Measurements from ENCODE around the gene TRIM44.
"Not testable (repeated sequence)": the region's sequence is repeated elsewhere in the genome, so short reads cannot be mapped to it uniquely, and the experiment has no call there.

The TRIM44 gene

DNA sequence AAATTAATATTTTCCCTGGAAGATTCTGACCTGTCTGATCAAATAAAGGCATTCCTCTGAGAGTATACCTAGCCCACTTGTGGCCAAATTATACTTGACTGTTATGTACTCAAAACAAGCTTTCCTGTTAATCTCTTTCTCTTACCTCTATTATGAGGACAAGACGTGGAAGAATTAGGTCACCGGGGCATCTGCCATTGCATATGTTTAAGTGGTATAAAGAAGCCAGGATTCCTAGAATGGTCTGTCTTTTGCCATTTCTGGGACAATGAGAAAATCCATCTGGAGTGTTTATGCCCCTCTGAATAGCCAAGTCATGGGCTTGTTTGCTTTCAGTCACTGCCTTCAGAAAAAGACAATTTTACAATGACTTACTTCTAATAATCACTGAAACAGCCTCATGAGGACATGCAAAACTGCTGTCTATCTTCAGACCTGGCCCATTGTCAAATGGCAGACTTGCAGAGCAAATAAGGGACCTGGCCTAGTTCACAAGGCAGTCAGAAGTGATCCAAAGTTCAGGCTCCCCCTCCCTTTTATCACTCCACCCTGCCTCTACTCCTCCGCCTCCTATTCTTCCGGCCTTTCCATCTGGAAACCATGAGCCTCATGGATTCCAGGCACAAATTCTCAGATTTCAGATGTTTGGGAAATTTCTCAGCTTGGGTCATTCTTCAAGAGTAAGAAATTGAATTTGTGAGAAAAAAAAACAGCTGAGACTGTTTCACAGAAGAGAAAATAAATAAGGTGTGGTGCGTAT is 153.2 kb downstream of the TRIM44 start:
- no peak for DNase-seq (ENCODE audit: low read depth)

DNA sequence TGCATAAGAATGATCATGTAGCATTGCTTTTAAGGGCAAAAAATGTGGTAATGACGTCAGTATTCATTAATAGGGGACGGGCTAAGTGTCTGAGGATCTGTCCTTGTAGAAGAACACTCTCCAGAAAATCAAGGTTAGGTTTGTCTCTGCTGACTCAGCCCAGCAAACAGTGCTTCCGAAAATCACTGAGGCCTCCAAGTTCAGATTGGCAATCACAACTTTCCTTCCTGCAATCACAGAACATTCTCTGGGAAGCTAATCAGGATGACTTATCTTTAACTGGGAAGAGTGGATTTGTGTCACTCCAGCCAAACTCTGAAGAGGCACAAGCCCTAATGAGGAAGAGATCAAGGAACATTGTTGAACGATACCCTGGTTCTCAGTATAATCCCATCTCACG is 158.0 kb downstream of the TRIM44 start:
- no peak for DNase-seq (ENCODE audit: low read depth)

DNA sequence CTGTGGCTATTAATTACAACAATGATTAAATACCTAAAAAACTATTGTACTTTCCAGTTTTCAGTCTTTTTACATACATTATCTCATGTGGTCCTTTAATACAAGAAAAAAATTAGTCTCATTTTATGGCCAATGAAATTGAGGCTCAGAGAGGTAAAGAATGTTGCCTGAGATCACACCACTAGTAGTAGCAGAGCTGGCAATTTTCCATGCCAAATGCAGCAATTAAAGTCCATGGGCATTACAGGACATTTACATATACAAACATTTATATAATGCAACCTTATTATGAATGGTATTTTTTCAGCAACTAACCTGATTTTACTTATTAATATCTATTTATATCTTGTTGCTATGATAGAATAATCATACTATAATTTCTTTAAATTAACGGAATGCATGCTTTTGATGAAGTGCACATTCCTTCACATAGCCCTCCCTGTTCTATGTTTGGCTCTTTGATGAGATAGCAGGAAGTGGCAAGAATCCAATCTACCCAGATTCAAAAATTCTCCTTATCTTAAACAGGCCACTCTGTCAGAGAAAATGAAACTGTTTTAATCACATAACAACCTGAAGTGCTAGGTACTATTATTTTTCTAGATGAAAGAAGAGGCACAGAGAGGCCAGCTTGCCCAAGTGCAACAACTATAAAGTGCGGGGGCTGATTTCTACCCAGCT is 160.4 kb downstream of the TRIM44 start:
- DNase-seq (ENCODE audit: low read depth) = no peak

DNA sequence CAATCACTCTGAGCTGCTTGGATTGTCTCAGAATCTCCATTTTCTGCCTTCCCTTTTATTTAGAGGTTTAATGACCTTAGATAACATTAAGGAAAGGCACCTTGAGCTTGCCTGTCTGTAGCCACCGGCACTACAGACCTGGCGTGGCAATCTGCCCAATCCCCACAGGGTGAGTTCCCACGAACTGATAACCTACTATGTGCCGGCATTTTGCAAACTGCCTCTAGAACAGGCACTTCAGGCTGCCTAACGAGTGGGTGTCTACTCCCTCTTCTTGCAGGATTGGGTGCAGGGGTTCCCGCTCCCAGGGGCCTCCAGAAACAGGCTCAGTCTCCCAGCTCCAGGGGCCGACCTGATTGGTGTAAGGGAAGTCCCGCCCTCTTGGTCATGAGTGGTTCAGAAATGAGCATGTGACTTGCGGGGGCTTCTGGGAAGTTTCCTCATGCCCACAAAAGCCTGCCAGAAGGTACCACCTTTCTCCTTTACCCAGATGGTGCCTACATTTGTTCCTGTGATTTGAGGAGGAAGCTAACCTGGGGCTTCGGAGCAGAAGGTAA is 161.2 kb downstream of the TRIM44 start:
- DNase-seq (ENCODE audit: low read depth) = no peak

DNA sequence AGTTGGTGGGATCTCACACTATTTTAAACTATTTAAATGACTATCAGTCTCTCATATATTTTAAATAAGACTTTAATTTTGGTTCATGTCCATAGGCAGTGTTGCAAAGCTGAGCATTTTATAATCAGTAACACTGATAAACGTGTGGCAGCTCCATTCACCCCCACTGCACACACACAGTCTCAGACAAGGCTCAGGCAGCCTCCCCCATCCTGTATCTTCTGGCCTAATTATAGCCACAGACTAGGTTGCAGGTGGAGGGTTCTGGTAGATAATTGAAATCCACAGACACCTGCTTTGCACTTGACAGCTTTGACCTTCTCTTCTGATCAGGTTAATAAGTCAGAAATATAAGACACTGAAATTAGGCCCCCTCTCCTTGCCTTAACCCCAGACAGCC is 162.8 kb downstream of the TRIM44 start:
- no peak for DNase-seq (ENCODE audit: low read depth)

DNA sequence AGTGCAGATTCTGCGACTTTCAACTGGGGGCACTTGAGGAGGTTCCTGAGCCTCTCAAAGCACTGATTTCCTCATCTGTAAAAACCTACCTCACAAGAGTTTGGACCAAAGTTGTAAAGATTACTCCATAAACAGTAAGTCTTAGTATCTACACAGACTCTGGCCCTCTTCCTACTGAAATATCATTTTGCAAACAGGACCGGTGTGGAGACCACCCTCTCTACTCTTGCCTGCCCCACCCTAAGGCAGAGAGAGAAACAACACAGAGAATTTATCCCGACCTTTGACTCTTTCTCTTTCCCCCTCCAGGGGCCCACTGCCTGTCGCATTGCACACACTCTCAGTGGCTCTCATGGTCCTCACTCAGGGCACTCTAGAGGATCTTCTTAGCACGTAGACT is 163.4 kb downstream of the TRIM44 start:
- DNase-seq (ENCODE audit: low read depth) = no peak

DNA sequence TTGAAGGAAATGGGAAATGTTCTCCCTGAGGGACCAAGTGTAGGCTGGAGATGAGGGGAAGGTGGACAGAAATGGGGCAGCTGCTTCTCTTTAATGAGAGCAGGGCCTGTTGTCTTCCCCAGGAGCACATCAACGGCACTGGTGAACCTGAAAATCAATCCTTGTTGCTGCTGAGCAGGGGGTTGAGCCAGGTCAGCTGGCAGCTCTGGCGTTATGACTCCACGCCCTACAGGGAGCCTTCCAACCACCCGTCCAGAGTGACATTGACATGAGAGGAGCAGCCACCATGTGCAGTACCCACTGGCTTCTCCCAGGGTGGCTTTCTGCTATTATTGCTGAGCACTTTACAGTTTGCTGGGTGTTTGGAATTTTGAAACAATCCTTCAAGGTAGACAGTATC is 164.4 kb downstream of the TRIM44 start:
- DNase-seq (ENCODE audit: low read depth) = no peak

DNA sequence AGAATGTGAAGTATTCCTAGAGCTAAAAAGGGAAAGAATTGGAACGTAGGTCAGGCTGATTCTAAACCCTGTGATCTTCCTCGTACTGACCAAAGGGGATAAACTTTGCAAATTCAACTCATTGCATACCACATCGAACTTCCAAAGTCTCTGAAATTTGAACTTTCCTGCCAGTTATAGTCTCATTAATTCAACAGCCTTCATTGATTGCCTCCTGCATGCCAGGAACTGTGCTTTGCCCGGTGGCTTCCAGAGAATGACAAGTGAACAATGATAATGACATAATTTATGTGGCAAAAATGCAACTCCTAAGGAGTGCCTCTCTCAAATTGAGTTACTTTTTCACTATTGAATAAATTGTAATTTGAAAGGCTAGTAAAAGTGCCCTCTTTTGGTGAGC is 173.6 kb downstream of the TRIM44 start:
- no peak for DNase-seq (ENCODE audit: low read depth)

DNA sequence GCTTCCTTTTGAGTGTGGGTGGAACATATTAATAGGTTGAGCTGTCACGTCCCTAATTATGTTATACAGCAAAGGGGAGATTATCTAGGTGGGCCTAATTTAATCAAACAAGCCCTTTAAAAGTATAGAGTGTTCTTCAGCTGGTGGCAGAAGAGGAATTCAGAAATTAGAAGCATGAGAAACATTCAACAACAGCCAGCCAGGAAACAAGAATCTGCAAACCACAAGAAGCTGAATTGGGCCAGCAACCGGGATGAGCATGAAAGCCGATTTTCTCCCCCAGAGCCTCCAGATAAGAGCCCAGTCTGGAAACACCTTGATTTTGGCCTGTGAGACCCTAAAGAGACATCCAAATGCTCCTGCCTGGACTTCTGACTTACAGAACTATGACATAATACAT is 175.5 kb downstream of the TRIM44 start:
- no peak for DNase-seq (ENCODE audit: low read depth)

DNA sequence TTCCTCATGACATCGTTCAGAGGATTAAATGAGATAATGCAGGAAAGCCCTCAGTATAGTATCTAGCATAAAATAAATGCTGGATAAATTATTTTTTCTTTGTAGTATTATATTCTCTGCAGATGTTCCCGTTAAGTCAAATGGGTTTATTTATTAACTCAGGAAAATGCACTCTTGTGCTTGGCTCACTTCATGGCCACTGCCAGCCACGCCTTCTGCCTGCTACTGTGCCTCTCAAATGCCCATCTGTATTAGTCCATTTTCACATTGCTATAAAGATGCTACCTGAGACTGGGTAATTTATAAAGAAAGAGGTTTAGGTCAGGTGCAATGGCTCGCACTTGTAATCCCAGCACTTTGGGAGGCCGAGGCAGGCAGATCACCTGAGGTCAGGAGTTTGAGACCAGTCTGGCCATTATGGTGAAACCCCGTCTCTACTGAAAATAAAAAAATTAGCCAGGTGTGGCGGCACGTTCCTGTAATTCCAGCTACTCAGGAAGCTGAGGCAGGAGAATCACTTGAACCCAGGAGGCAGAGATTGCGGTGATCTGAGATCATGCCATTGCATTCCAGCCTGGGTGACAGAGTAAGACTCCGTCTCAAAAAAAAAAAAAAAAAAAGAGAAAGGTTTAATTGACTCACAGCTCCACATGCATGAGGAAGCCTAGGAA is 176.3 kb downstream of the TRIM44 start:
- not testable (repeated sequence) for DNase-seq (ENCODE audit: low read depth)

DNA sequence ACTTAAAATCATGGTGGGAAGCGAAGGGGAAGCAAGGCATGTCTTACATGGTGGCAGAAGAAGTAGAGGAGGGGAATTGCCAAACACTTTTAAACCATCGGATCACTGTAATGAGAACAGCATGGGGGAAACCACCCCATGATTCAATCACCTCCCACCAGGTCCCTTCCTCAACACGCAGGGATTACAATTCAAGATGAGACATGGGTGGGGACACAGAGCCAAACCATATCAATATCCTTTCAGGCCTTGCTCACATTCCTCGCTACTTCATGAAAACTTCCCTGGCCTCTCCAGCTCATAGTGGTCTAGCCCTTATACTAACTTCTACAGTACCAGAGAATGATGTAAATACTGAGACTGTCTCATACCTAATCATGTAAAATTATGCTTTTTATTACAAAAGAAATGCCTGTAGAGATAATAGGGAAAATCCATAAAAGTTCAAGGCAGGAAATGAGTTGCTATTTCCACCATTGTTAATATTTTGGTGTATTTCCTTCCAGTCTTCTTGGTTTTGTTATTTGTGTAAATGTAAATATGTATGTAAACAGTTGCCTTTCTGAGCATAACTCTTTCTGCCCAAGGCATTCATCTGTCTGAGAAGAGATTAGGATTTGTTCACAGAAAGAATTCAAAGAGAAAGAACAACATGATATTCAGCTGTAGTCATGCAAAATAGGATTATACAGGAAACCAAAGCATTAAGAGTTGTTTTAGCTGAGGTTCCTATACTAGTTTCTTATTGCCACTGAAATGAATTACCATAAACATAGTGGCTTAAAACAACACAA is 177.0 kb downstream of the TRIM44 start:
- DNase-seq (ENCODE audit: low read depth) = no peak

DNA sequence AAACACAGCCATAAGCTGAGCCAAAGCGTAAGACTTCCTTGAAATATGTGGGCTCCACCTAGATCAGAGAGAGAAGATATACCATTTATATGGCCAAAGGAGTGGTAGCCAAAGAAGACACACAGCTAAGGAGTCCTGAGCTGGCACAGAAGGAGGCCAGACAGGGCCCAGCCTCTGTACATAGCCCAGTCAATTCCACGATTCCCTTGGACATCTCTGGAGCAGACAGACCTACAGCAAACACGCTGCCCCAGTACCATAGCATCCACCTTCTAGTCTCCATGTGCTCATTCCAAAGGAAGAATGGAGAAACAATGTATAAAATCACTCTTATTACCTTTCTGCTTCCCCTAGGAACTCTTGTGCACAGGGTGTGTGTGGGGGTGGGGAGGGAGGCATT is 179.2 kb downstream of the TRIM44 start:
- no peak for DNase-seq (ENCODE audit: low read depth)

DNA sequence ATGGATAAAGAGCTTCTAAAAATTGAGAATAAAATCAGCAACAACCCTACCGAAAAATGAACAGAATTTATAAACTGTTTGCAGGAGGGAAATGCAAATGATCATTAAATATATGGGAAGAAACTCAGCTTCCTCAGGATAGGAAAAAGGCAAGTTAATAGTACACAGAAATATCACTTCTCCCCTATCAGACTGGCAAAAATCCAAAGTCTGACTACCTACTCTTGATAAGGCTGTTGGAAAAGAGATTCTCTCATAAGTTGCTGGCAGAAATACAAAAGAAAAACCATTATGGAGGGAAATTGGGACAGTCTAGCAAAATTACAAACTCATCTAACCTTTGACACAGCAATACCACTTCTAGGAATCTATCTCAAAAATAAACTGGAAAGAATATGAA is 180.4 kb downstream of the TRIM44 start:
- no peak for DNase-seq (ENCODE audit: low read depth)

DNA sequence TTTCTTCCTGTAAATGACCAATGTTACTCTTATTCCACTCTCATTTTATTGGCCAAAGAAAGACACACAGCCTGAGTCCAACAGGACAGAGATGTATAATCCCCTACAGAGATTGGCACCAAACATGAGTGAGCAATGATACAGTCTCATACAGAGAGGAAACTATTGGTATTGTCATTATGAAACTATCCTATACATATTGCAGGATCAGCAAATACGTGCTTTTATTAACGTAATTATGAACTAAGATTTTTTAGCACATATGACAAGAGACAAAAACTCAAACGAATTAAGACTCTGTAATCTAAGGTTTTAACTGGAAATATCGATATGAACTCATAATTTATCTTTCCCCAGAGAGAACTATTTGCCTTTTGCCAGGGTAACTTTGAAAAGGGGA is 182.0 kb downstream of the TRIM44 start:
- DNase-seq (ENCODE audit: low read depth) = no peak

DNA sequence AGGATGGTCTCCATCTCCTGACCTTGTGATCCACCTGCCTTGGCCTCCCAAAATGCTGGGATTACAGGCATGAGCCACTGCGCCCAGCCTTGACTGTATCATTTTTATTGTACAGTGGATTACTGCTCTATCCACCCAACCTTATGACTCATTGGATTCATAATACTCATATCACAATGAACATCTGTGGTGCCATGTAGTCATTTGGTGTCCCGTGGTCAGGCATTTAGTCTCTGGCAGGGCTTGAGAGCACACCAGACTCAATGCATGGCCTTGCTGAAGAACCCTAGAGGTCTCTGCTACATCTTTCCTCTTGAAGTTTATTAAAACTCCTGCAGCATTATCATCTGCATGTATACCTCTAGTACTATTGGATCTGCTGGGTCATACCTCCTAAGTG is 183.3 kb downstream of the TRIM44 start:
- no peak for DNase-seq (ENCODE audit: low read depth)

DNA sequence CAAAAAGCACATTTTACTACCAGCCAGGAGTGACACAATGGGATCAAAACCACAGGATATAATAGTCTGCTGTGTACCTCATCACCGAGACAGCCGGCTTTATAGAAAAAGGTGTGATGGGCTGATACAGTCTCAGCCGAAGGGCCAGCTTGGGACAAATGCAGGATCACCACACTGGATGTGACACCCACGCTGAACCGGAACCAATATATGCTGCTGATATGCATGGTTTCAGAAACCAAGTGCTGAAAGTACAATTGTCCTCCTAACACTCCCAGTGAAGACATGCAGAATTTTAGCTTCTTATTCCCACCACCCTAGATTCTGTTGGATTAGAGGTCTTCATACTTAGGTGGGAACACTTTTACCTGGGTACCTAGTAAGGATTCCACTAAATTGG is 184.3 kb downstream of the TRIM44 start:
- no peak for DNase-seq (ENCODE audit: low read depth)

DNA sequence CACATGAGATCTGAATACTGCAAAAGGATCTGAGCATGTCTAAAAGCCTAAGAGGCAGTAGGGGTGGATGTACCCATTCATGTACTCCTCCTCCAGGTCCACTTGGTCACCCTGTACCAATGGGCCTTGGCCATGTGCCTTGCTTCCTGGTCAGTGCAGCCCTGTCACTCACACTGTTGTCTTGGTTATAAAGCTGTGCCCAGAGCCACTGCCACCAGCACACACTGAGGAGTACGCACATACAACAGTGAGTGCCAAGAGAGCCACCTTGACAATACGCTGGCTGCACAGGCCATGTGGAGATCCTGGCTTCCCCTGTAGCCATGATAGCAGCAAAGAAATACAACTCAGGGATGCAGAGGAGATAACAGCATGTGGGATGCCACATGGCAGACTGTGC is 184.9 kb downstream of the TRIM44 start:
- no peak for DNase-seq (ENCODE audit: low read depth)

DNA sequence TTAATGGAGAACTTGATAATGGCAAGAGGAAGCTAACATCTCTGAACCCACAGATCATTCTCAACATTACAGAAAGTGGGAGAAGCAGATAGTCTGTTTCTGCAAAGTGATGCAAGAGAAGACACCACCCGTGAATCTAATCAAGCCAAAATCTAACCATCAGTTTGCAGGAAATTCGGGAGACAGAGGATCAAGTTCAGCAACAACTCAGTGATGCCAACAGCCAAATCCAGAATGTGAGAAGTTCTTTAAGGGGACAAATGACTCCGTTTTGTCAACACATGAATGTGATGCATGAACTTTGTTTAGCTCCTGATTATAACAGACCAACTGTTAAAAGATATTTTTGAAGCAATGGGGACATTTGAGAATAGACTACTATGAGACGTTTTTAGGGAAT is 186.0 kb downstream of the TRIM44 start:
- no peak for DNase-seq (ENCODE audit: low read depth)

DNA sequence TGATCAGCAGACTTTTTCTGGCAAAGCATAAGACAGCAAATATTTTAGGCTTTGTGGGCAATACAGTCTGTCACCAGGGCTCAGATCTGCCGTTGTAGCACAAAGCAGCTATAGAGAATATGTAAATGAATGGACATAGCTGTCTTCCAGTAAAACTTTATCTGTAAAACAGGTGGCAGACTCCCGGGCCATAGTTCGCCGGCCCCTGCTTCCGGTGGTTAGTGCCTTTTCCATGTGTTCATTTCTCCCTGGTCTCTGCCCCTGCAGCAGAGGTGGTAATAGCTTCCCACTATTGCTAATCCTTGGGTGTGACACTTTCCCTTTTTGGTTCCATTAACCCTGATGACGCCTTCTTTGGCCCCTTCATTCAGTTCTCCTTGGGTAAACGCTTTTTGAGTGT is 187.6 kb downstream of the TRIM44 start:
- no peak for DNase-seq (ENCODE audit: low read depth)

DNA sequence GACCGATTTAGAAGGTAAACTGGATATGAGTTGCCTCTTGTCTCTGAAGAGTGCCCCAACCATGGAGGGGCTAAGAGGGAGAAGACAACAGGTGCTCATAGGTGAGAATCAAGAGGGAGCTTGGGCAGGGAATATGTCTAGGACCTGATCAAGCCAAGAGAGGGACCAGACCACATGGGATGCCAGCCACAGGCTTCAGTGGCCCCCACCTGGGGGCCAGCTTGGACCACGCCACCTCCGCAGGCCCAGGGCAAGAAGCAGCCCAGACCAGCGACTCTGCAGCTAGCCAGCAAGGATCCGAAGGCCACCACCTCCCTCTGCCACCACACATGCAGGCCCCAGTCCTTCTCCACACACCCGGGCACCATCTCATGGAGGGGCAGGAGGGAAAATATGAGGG is 188.8 kb downstream of the TRIM44 start:
- DNase-seq (ENCODE audit: low read depth) = no peak

DNA sequence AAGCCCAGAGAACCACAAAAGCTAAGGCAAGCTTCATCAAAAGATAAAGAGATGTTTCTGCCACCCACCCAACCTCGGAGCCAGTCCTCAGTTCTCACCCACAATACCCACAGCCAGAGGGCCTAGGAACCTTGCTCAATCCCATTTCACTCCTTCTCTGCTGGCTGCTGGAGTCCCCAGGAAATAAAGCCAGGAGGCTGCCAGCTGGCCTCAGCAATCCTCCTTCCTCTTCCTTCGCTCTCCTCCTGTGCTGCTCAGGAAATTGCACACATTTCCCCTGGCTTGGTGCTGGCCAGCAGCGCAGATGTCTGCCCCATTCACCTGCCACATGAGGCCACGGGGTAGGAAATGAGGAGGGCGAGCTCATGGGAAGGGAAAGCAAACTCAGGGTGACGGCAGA is 189.5 kb downstream of the TRIM44 start:
- DNase-seq (ENCODE audit: low read depth) = no peak

DNA sequence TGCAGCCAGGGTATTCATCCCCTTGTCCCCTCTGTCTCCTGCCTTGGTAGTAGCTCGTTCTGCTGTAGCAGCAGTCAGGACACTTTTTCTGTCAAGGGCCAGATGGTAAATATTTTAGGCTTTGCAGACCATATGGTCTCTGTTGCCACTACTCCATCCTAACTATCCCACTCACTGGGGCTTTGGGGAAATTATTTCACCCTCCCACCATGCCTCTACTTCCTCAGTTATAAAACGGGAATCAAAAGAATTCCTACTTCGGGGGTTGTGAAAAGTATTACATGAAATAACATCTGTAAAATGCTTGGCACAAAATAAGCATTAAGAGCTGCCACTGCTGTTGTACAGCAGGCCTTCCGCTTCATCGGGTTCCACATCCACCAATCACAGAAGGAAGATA is 191.4 kb downstream of the TRIM44 start:
- DNase-seq (ENCODE audit: low read depth) = no peak
